Glomerular visceral epithelial cell (primary cell): ENCODE data around the gene FBXO24.

Experiments
- DNase-seq: peaks from one replicate; pipeline ENCODE4 v3.0.0-alpha.2; 2016; ENCODE audit errors: extremely low spot score

The FBXO24 gene

GRCh38 chr7:100620804-100621203 is 34.7 kb downstream of the FBXO24 start:
- no peak for DNase-seq

GRCh38 chr7:100621554-100621953 is 35.4 kb downstream of the FBXO24 start:
- no peak for DNase-seq

- no peak for DNase-seq
Observed at GRCh38 chr7:100623951-100624824, 38.1 kb downstream of the FBXO24 start.

- no peak for DNase-seq
Observed at GRCh38 chr7:100626055-100626454, 39.9 kb downstream of the FBXO24 start.

GRCh38 chr7:100626530-100627237 is 40.6 kb downstream of the FBXO24 start:
- DNase-seq = peak; percentile 81

- no peak for DNase-seq
Observed at GRCh38 chr7:100627238-100627549, 41.1 kb downstream of the FBXO24 start.

- no peak for DNase-seq
Observed at GRCh38 chr7:100629117-100629716, 43.1 kb downstream of the FBXO24 start.

GRCh38 chr7:100630066-100630465 is 43.9 kb downstream of the FBXO24 start:
- DNase-seq = no peak

- no peak for DNase-seq
Observed at GRCh38 chr7:100632951-100633717, 47.0 kb downstream of the FBXO24 start.

GRCh38 chr7:100639995-100640516 is 53.9 kb downstream of the FBXO24 start:
- DNase-seq = no peak

GRCh38 chr7:100640517-100641440 is 54.7 kb downstream of the FBXO24 start:
- DNase-seq = no peak

GRCh38 chr7:100641463-100641859 is 55.3 kb downstream of the FBXO24 start, which contains the start of gene TFR2:
TSS of gene TFR2 (minus strand) at chr7:100641552. CDS start at chr7:100641509, 43 bp downstream.
- DNase-seq = no peak

GRCh38 chr7:100641860-100642533 is 55.9 kb downstream of the FBXO24 start:
- DNase-seq = no peak

GRCh38 chr7:100642534-100642907 is 56.4 kb downstream of the FBXO24 start:
- DNase-seq = no peak

GRCh38 chr7:100649826-100650565 is 63.9 kb downstream of the FBXO24 start:
- no peak for DNase-seq
